ENCODE results near the gene SLC25A33.

DNA sequence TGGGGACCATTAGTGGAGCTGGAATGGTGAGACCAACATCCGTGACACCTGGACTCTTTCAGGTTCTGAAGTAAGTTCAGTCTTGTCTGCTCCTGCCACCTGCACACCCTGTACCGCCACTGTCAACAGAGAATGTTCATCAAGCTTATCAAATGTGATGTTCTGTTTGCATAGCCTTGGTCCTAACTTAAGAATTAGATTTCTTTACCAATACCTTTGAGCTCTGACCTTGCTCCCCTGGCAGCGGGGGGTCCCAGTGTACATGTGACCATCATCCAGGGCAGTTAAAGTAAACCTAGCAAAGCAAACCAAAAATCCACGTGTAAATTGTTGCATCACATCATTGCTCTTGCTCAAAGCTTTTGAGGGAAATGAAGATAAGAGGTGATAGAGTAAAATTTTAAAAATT is 14.5 kb downstream of the SLC25A33 start:
- TF ChIP-seq, protein P1, sequence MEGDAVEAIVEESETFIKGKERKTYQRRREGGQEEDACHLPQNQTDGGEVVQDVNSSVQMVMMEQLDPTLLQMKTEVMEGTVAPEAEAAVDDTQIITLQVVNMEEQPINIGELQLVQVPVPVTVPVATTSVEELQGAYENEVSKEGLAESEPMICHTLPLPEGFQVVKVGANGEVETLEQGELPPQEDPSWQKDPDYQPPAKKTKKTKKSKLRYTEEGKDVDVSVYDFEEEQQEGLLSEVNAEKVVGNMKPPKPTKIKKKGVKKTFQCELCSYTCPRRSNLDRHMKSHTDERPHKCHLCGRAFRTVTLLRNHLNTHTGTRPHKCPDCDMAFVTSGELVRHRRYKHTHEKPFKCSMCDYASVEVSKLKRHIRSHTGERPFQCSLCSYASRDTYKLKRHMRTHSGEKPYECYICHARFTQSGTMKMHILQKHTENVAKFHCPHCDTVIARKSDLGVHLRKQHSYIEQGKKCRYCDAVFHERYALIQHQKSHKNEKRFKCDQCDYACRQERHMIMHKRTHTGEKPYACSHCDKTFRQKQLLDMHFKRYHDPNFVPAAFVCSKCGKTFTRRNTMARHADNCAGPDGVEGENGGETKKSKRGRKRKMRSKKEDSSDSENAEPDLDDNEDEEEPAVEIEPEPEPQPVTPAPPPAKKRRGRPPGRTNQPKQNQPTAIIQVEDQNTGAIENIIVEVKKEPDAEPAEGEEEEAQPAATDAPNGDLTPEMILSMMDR (IDR thresholded peaks at IDR 0.05), result no peak
- TF ChIP-seq EZH2 (IDR thresholded peaks at IDR 0.05), result no peak
- no peak for TF ChIP-seq EZH2phosphoT487 (IDR thresholded peaks at IDR 0.05)

Measured in neural progenitor cell (in vitro differentiated cells).